Panc1 (cell line): ENCODE measurements around the gene USP37.

Source experiments
- POLR2AphosphoS5 ChIP-seq: IDR thresholded peaks from 2 replicates; pipeline ENCODE4 v1.6.1; 2012; ENCODE audit warnings: mild to moderate bottlenecking, low read depth, low read length, moderate library complexity
- REST ChIP-seq, 2 experiments: IDR thresholded peaks; 2 replicates each; pipeline ENCODE4 v1.6.1; 2011 to 2012; ENCODE audit warnings: low read depth in 2 of 2, control low read depth in 1 of 2, low read length in 1 of 2, mild to moderate bottlenecking in 1 of 2, moderate library complexity in 1 of 2; ENCODE audit not compliant: insufficient read depth in 1 of 2
- TCF7L2 ChIP-seq: IDR thresholded peaks from 2 replicates; pipeline ENCODE4 v1.6.1; 2011; ENCODE audit warnings: mild to moderate bottlenecking, low read depth, low read length, inconsistent platforms
- TF ChIP-seq, protein P1 (sequence below): fragments of 450-650 bp; IDR thresholded peaks from 2 replicates; pipeline ENCODE4 v1.5.1; 2017; ENCODE audit warnings: mild to moderate bottlenecking

DNA sequence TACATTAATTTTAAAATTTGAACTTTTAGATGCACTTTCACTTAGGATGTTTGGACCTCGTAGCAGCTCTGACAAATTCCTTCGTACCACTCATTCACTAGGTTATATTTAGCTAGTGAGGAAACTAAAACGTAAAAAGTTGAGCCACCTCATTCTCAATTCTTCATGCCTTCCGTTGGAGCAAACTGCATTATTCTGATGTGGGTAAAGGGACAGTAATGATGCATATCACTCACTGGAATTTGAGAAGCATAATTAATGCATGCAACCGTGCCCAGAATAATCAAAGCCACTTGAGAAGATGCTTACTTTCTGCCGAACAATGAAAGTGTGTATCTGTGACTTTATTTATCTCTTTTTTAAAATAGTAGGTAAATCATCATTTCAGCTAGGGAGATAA is 2.7 kb upstream of the USP37 start:
- TF ChIP-seq, protein P1, sequence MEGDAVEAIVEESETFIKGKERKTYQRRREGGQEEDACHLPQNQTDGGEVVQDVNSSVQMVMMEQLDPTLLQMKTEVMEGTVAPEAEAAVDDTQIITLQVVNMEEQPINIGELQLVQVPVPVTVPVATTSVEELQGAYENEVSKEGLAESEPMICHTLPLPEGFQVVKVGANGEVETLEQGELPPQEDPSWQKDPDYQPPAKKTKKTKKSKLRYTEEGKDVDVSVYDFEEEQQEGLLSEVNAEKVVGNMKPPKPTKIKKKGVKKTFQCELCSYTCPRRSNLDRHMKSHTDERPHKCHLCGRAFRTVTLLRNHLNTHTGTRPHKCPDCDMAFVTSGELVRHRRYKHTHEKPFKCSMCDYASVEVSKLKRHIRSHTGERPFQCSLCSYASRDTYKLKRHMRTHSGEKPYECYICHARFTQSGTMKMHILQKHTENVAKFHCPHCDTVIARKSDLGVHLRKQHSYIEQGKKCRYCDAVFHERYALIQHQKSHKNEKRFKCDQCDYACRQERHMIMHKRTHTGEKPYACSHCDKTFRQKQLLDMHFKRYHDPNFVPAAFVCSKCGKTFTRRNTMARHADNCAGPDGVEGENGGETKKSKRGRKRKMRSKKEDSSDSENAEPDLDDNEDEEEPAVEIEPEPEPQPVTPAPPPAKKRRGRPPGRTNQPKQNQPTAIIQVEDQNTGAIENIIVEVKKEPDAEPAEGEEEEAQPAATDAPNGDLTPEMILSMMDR = no peak
- TF ChIP-seq POLR2AphosphoS5 = no peak
- no peak for TF ChIP-seq TCF7L2
- TF ChIP-seq REST (IDR thresholded peaks at IDR 0.05; ENCODE audit: insufficient read depth in 1 of 2, low read depth in 2 of 2, low read length in 1 of 2) = no peak
